Spleen (tissue), 7 donors: ENCODE results near the gene SYCP1.

ENCODE experiments used
- CTCF ChIP-seq, 11 experiments: fragments of 200-600 bp in 7 of 11; fragments of 450-650 bp in 4 of 11; sonication (generic) in 4 of 11; IDR thresholded peaks in 8 of 11; conservative IDR thresholded peaks in 3 of 11; 1 replicate in 7 of 11; 2 replicates in 4 of 11; pipeline versions ENCODE4 v1.4.0 to v1.8.0; 2016 to 2021; ENCODE audit warnings: antibody characterized with exemption in 11 of 11, inconsistent platforms in 4 of 11, mild to moderate bottlenecking in 1 of 11
- POLR2A ChIP-seq, 3 donors: fragments of 450-650 bp; IDR thresholded peaks; one replicate each; pipeline ENCODE4 v1.5.1; 2017; ENCODE audit warnings: antibody characterized with exemption in 3 of 3, mild to moderate bottlenecking in 1 of 3
- POLR2AphosphoS5 ChIP-seq, 3 donors: sonication (generic); formaldehyde crosslinking; IDR thresholded peaks; one replicate each; pipeline ENCODE4 v1.5.1; 2017; ENCODE audit warnings: antibody characterized with exemption in 3 of 3
- donor health status: DM: no; HTN: no; CAD: no; lungs with moderate emphysema.
- donor health status: DM: no; HTN: no; CAD: no.
- donor health status: DM: no; HTN: no; CAD: no.

GRCh38 chr1:115035652-115036051 is 181.0 kb downstream of the SYCP1 start:
- TF ChIP-seq CTCF (IDR thresholded peaks at IDR 0.05 in 8 of 11, conservative IDR thresholded peaks at IDR 0.05 in 3 of 11): no peak
- TF ChIP-seq POLR2A (IDR thresholded peaks at IDR 0.05): no peak
- TF ChIP-seq POLR2AphosphoS5 (IDR thresholded peaks at IDR 0.05): no peak
